A673 (cell line): ENCODE data around the gene PRKACG. TPM values are rescaled to one million over a fixed set of nuclear protein-coding genes. Genes with fewer than 3 reads are reported as not detected.
A peak's percentile ranks its signal among the peaks of the same experiment; 100 is the strongest.

Experiments used
- BruUV-seq: library from RNA; stranded (reverse); fragments of 400-500 nt; replicated peaks from 2 replicates; lab custom pipeline; 2021; lab: Mats Ljungman, UMichigan
- CTCF ChIA-PET: fragments of 300-600 bp; sonication (Branson Sonifier 250); formaldehyde crosslinking; loops from one replicate; lab custom pipeline; 2022; ENCODE audit warnings: antibody characterized with exemption; lab: Charles Lee
- POLR2A ChIA-PET: fragments of 300-600 bp; sonication (Branson Sonifier 250); formaldehyde crosslinking; loops from one replicate; lab custom pipeline; 2022; ENCODE audit warnings: antibody characterized with exemption; ENCODE audit not compliant: low non-redundant PET; lab: Charles Lee
- DNase-seq: peaks from one replicate; pipeline ENCODE4 v3.0.0-alpha.2; 2015; ENCODE audit warnings: low spot score
- H3K27ac ChIP-seq: fragments of 200-600 bp; sonication (generic); 2 replicates; pipeline ENCODE4 v1.5.1; 2016; ENCODE audit warnings: mixed run types, low read depth, mild to moderate bottlenecking, mixed read lengths, antibody characterized with exemption, low read length; ENCODE audit not compliant: poor library complexity, severe bottlenecking
- H3K27me3 ChIP-seq: fragments of 200-600 bp; sonication (generic); replicated peaks from 2 replicates; pipeline ENCODE4 v1.6.1; 2017; ENCODE audit warnings: mixed run types, low read depth, mild to moderate bottlenecking, mixed read lengths, antibody characterized with exemption, low read length; ENCODE audit not compliant: insufficient read depth, poor library complexity
- H3K36me3 ChIP-seq: fragments of 200-600 bp; sonication (generic); 2 replicates; pipeline ENCODE4 v1.6.1; 2016; ENCODE audit warnings: mixed run types, mild to moderate bottlenecking, mixed read lengths, antibody characterized with exemption, low read length; ENCODE audit not compliant: insufficient read depth, poor library complexity, severe bottlenecking
- H3K4me1 ChIP-seq: fragments of 200-600 bp; sonication (generic); 2 replicates; pipeline ENCODE4 v1.6.1; 2017; ENCODE audit warnings: mixed run types, mild to moderate bottlenecking, mixed read lengths, antibody characterized with exemption, low read length; ENCODE audit not compliant: insufficient read depth, poor library complexity, severe bottlenecking
- H3K4me3 ChIP-seq: fragments of 200-600 bp; sonication (generic); 2 replicates; pipeline ENCODE4 v1.5.1; 2016; ENCODE audit warnings: low read depth, mixed run types, mild to moderate bottlenecking, mixed read lengths, low read length; ENCODE audit not compliant: poor library complexity, severe bottlenecking
- H3K9me3 ChIP-seq: fragments of 200-600 bp; sonication (generic); 2 replicates; pipeline ENCODE4 v1.6.1; 2016; ENCODE audit warnings: mixed run types, low read depth, mild to moderate bottlenecking, mixed read lengths, antibody characterized with exemption, low read length; ENCODE audit not compliant: poor library complexity, severe bottlenecking
- CTCF ChIP-seq: fragments of 300-800, 200-600 bp; sonication (generic); conservative IDR thresholded peaks from 2 replicates; pipeline ENCODE4 v1.5.1; 2017; ENCODE audit warnings: low read depth, mild to moderate bottlenecking, antibody characterized with exemption, low read length, moderate library complexity, mixed read lengths
- EZH2 ChIP-seq: fragments of 200-600 bp; sonication (generic); IDR thresholded peaks from 2 replicates; pipeline ENCODE4 v1.6.1; 2017; ENCODE audit warnings: borderline replicate concordance, low read depth, mild to moderate bottlenecking, mixed read lengths, antibody characterized with exemption, low read length; ENCODE audit not compliant: poor library complexity, severe bottlenecking
- intact Hi-C: fragments of 100-400 bp; cut with micrococcal nuclease; formaldehyde crosslinking; loops from one replicate; pipeline ENCODE4 v1.10.0; 2022; ENCODE audit not compliant: unreplicated experiment
- total RNA-seq: library from RNA; stranded (reverse); gene quantifications from 2 replicates; pipeline ENCODE4 v1.2.3, GENCODE V29; 2021

The PRKACG gene
- total RNA-seq, 1 experiment from 2014 or later, result not detected

GRCh38 chr9:68983008-68983411 is 30.9 kb downstream of the PRKACG start:
- Histone ChIP-seq H3K27me3 (peaks cover 10% of the 10 kb centered on the region), H3K27ac (no peak overlapping the region), H3K4me1 (peaks cover 16% of the 10 kb centered on the region), H3K4me3 (no peak overlapping the region), H3K36me3 (no peaks in the 10 kb centered on the region), H3K9me3 (no peaks in the 10 kb centered on the region)
- ChIA-PET CTCF (no interaction called here), POLR2A (no interaction called here)
- DNase-seq, result no peak
- intact Hi-C loops, result no loop called here
- BruUV-seq, result no TSS peak
- TF ChIP-seq EZH2 (no peak), CTCF (no peak)

- H3K4me3 ChIP-seq, result no peak overlapping the region
- H3K27ac ChIP-seq, result no peak overlapping the region
- H3K9me3 ChIP-seq, result no peaks in the 10 kb centered on the region
- intact Hi-C loops, result loop anchor here (1.0 kb wide), 1 partner anchor 49 kb away; no protein-coding TSS in a partner anchor
- ChIA-PET CTCF (no interaction called here), POLR2A (interaction anchor here (0.7 kb wide), 1 partner anchor 22 kb away, joined by 5 read pairs; no protein-coding TSS in a partner anchor)
- no TSS peak for BruUV-seq
- no peaks in the 10 kb centered on the region for H3K36me3 ChIP-seq
- peak; percentile 89 for DNase-seq
- H3K4me1 ChIP-seq, result peaks cover 16% of the 10 kb centered on the region
- no peak for TF ChIP-seq EZH2
- TF ChIP-seq CTCF, result no peak
- H3K27me3 ChIP-seq, result peaks cover 10% of the 10 kb centered on the region
These were observed 32.1 kb downstream of the PRKACG start for GRCh38 chr9:68981789-68982188.

GRCh38 chr9:68980341-68980914 is 33.5 kb downstream of the PRKACG start:
- no peak for DNase-seq
- Histone ChIP-seq H3K4me1 (peaks cover 16% of the 10 kb centered on the region), H3K4me3 (no peak overlapping the region), H3K36me3 (no peaks in the 10 kb centered on the region), H3K27me3 (peaks cover 10% of the 10 kb centered on the region), H3K27ac (no peak overlapping the region), H3K9me3 (no peaks in the 10 kb centered on the region)
- TF ChIP-seq EZH2, result no peak
- no peak for TF ChIP-seq CTCF
- ChIA-PET POLR2A (no interaction called here), CTCF (no interaction called here)
- BruUV-seq, result no TSS peak
- intact Hi-C loops, result no loop called here
